GM18861 (cell line): ENCODE data around the gene OR11H7.
"Not testable (repeated sequence)": the region's sequence is repeated elsewhere in the genome, so short reads cannot be mapped to it uniquely, and the experiment has no call there.

Source experiments
- ATAC-seq: cut with Tn5 transposase; IDR thresholded peaks from one replicate; pipeline ENCODE4 v1.9.1; 2021; ENCODE audit not compliant: unreplicated experiment

The OR11H7 gene

GRCh38 chr14:20277409-20277808, 48.6 kb downstream of the OR11H7 start:
- ATAC-seq = no peak

DNA sequence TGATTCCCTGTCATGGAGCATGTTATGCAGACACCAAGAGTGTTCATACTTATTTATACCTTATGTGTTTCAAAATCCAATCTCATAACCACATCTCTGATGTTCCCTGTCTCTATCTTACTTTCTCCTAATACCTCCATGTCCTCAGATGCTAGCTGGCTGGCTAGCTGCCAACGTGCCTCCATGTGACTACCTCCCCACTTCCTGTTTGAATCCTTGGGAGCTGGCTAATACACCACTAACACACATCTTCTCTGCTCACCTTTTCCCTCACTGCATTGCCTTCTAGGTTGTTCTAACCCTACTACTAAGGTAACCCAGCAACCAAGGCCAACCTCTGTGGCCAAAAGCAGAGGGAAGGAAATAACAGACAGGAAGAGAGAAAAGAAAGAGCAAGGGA, 49.6 kb downstream of the OR11H7 start:
- no peak for ATAC-seq

DNA sequence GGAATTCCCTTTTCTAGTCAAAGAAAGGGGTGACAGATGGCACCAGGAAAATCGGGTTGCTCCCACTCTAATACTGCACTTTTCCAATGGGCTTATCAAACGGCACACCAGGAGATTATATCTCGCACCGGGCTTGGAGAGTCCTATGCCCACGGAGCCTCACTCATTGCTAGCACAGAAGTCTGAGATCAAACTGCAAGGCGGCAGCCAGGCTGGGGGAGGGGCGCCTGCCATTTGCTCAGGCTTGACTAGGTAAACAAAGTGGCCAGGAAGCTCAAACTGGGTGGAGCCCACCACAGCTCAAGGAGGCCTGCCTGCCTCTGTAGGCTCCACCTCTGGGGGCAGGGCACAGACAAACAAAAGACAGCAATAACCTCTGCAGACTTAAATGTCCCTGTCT, 51.5 kb downstream of the OR11H7 start:
- ATAC-seq = not testable (repeated sequence)
